GM12878 (cell line): Measurements from ENCODE around the gene NHERF1. TPM values are rescaled to one million over a fixed set of nuclear protein-coding genes. Genes with fewer than 3 reads are reported as not detected.

Experiments used
- ATF7 ChIP-seq: fragments of 450-650 bp; IDR thresholded peaks from 2 replicates; pipeline ENCODE4 v1.6.1; 2016; ENCODE audit warnings: low read depth, mild to moderate bottlenecking
- BHLHE40 ChIP-seq, 2 experiments: fragments of 450-650 bp in 1 of 2; IDR thresholded peaks; 2 replicates each; pipeline ENCODE4 v1.6.1; 2011 to 2017; ENCODE audit warnings: low read depth in 2 of 2, borderline replicate concordance in 1 of 2, improper control_type of control experiment in 1 of 2, low read length in 1 of 2, mild to moderate bottlenecking in 1 of 2
- CHD2 ChIP-seq: IDR thresholded peaks from 2 replicates; pipeline ENCODE4 v1.6.1; 2011; ENCODE audit warnings: low read depth, low read length, improper control_type of control experiment, borderline replicate concordance
- CREM ChIP-seq: IDR thresholded peaks from 2 replicates; pipeline ENCODE4 v1.6.1; 2014; ENCODE audit warnings: antibody characterized with exemption, low read depth
- EP300 ChIP-seq, 2 experiments: fragments of 150-350 bp in 1 of 2; IDR thresholded peaks; 2 replicates each; pipeline ENCODE4 v1.6.1; 2011 to 2012; ENCODE audit warnings: low read depth in 2 of 2, low read length in 2 of 2, borderline replicate concordance in 1 of 2, improper control_type of control experiment in 1 of 2, inconsistent platforms in 1 of 2; ENCODE audit not compliant: control insufficient read depth in 1 of 2
- FOXK2 ChIP-seq: fragments of 450-650 bp; IDR thresholded peaks from 2 replicates; pipeline ENCODE4 v1.6.1; 2017; ENCODE audit warnings: mild to moderate bottlenecking, moderate library complexity
- GATAD2B ChIP-seq: fragments of 450-650 bp; conservative IDR thresholded peaks from 2 replicates; pipeline ENCODE4 v1.6.1; 2017; ENCODE audit warnings: low read depth, mild to moderate bottlenecking, moderate library complexity
- HDGF ChIP-seq: fragments of 450-650 bp; IDR thresholded peaks from 2 replicates; pipeline ENCODE4 v1.6.1; 2016; ENCODE audit warnings: antibody characterized with exemption
- MTA3 ChIP-seq: IDR thresholded peaks from 2 replicates; pipeline ENCODE4 v1.6.1; 2012; ENCODE audit warnings: low read length, inconsistent platforms, borderline replicate concordance
- NBN ChIP-seq: fragments of 450-650 bp; IDR thresholded peaks from 2 replicates; pipeline ENCODE4 v1.6.1; 2016
- NFYB ChIP-seq: IDR thresholded peaks from 2 replicates; pipeline ENCODE4 v1.6.1; 2011; ENCODE audit warnings: low read depth, mild to moderate bottlenecking, low read length, improper control_type of control experiment, moderate library complexity; ENCODE audit not compliant: insufficient read depth
- NR2C1 ChIP-seq: fragments of 450-650 bp; IDR thresholded peaks from 2 replicates; pipeline ENCODE4 v1.6.1; 2017; ENCODE audit warnings: antibody characterized with exemption, mild to moderate bottlenecking, moderate library complexity
- NR2C2 ChIP-seq: IDR thresholded peaks from 2 replicates; pipeline ENCODE4 v1.6.1; 2011; ENCODE audit warnings: borderline replicate concordance, low read depth; ENCODE audit not compliant: control insufficient read depth, insufficient read length
- POLR2A ChIP-seq: IDR thresholded peaks from 2 replicates; pipeline ENCODE4 v1.6.1; 2011; ENCODE audit warnings: low read depth, mild to moderate bottlenecking, low read length
- TAF1 ChIP-seq: IDR thresholded peaks from 2 replicates; pipeline ENCODE4 v1.6.1; 2011; ENCODE audit warnings: mild to moderate bottlenecking, low read depth, low read length, borderline replicate concordance
- TCF12 ChIP-seq: IDR thresholded peaks from 2 replicates; pipeline ENCODE4 v1.6.1; 2011; ENCODE audit warnings: low read depth, mild to moderate bottlenecking, low read length
- ZNF687 ChIP-seq: fragments of 450-650 bp; IDR thresholded peaks from 2 replicates; pipeline ENCODE4 v1.6.1; 2017; ENCODE audit warnings: mild to moderate bottlenecking, moderate library complexity
- polyA plus RNA-seq, 11 experiments: library from polyadenylated mRNA; depleted of rRNA in 4 of 11; unstranded in 6 of 11; stranded (reverse) in 5 of 11; fragments of >200 nt; fragmentation: Nextera tagmentation in 4 of 11; fragmentation: Illumina TruSeq in 1 of 11; extraction: Ambion mirVana in 4 of 11; extraction: Trizol in 1 of 11; gene quantifications; 1 replicate in 1 of 11; 2 replicates in 10 of 11; pipeline versions ENCODE4 v1.2.1 to v1.2.3, GENCODE V29; 2011 to 2016; ENCODE audit warnings: inconsistent platforms in 2 of 11, missing spikeins in 2 of 11, low read depth in 1 of 11
- total RNA-seq, 4 experiments: library from RNA; depleted of rRNA in 3 of 4; stranded (reverse); fragments of >200 nt in 3 of 4; fragmentation: Illumina TruSeq in 1 of 4; extraction: Trizol in 1 of 4; gene quantifications; 2 replicates each; pipeline versions ENCODE4 v1.2.1 to v1.2.3, GENCODE V29; 2013 to 2021

Gene NHERF1
- total and polyA plus RNA-seq, 10 of the 15 experiments (the other 5 are each of a cell fraction or from before 2014, with no cell fraction given): 13.4 to 61.6 (median 39.0) TPM

GRCh38 chr17:74738051-74738996 lies 10.1 kb upstream of the NHERF1 start (continued):
- TF ChIP-seq ZNF687: 0 out of 2 replicates have a peak, but pooled peaks have one; percentile 41
- peak; percentile 61; the same call in 1 of the 2 replicates for TF ChIP-seq CHD2
- no peak for TF ChIP-seq NR2C2
- TF ChIP-seq FOXK2: peak; percentile 51; the same call in 1 of the 2 replicates
- no peak; the same call in 1 of the 2 replicates for TF ChIP-seq HDGF
- TF ChIP-seq MTA3: no peak; the same call in 1 of the 2 replicates
- peak; percentile 14; the same call in 1 of the 2 replicates for TF ChIP-seq CREM
- peak in 1 of 2 experiments; percentile 39; a peak in 1 of 4 replicates for TF ChIP-seq EP300 (IDR thresholded peaks at IDR 0.05; ENCODE audit: borderline replicate concordance in 1 of 2, control insufficient read depth in 1 of 2, low read depth in 2 of 2, low read length in 2 of 2)
- no peak for TF ChIP-seq NR2C1
- TF ChIP-seq TAF1: peak; percentile 40; the same call in 1 of the 2 replicates
- TF ChIP-seq NFYB: no peak
- TF ChIP-seq TCF12: 0 out of 2 replicates have a peak, but pooled peaks have one; percentile 52
- TF ChIP-seq GATAD2B: peak; percentile 52; the same call in 1 of the 2 replicates
- TF ChIP-seq POLR2A: peak; percentile 82
- TF ChIP-seq NBN: peak; percentile 53; the same call in 1 of the 2 replicates
- 0 out of 2 replicates have a peak, but pooled peaks have one; percentile 29 for TF ChIP-seq ATF7
- peak in 1 of 2 experiments; percentile 62; a peak in 2 of 4 replicates for TF ChIP-seq BHLHE40 (IDR thresholded peaks at IDR 0.05; ENCODE audit: borderline replicate concordance in 1 of 2, low read depth in 2 of 2, low read length in 1 of 2)
- TF ChIP-seq, all 136 proteins: peak for 27
